Parathyroid adenoma (tissue), 2 donors: ENCODE results near the gene C10orf71.

ENCODE experiments used
- H2AFZ ChIP-seq: fragments of 300-600 bp; sonication (generic); one replicate; pipeline ENCODE4 v1.7.0; 2017; ENCODE audit warnings: antibody characterized with exemption, mild to moderate bottlenecking
- H3K27ac ChIP-seq: fragments of 300-600 bp; sonication (generic); one replicate; pipeline ENCODE4 v1.7.0; 2017
- H3K27me3 ChIP-seq: fragments of 300-600 bp; sonication (generic); one replicate; pipeline ENCODE4 v1.7.0; 2017; ENCODE audit warnings: low read length; ENCODE audit not compliant: control insufficient read depth, insufficient read depth
- H3K36me3 ChIP-seq: fragments of 300-600 bp; sonication (generic); one replicate; pipeline ENCODE4 v1.7.0; 2017; ENCODE audit warnings: low read length; ENCODE audit not compliant: control insufficient read depth, insufficient read depth
- H3K4me1 ChIP-seq: fragments of 300-600 bp; sonication (generic); one replicate; pipeline ENCODE4 v1.7.0; 2017; ENCODE audit warnings: control low read depth
- H3K4me2 ChIP-seq: fragments of 300-600 bp; sonication (generic); one replicate; pipeline ENCODE4 v1.7.0; 2017; ENCODE audit warnings: low read length
- H3K4me3 ChIP-seq: fragments of 300-600 bp; sonication (generic); one replicate; pipeline ENCODE4 v1.7.0; 2017; ENCODE audit warnings: low read depth, low read length
- H3K79me2 ChIP-seq: fragments of 300-600 bp; sonication (generic); one replicate; pipeline ENCODE4 v1.7.0; 2017; ENCODE audit warnings: control low read depth
- H3K9ac ChIP-seq: fragments of 300-600 bp; sonication (generic); one replicate; pipeline ENCODE4 v1.7.0; 2017; ENCODE audit warnings: mild to moderate bottlenecking
- H3K9me3 ChIP-seq: fragments of 300-600 bp; sonication (generic); one replicate; pipeline ENCODE4 v1.7.0; 2017; ENCODE audit warnings: low read length; ENCODE audit not compliant: control insufficient read depth
- CTCF ChIP-seq: fragments of 300-600 bp; sonication (generic); IDR thresholded peaks from one replicate; pipeline ENCODE4 v1.7.0; 2017; ENCODE audit warnings: antibody characterized with exemption, mild to moderate bottlenecking
- donor health status: primary hyperparathyroidism.

C10orf71 gene

GRCh38 chr10:49254150-49254549 lies 44.8 kb upstream of the C10orf71 start:
- H3K4me2 ChIP-seq, result no peak overlapping the region
- no peak overlapping the region for H3K27ac ChIP-seq
- no peak overlapping the region for H2AFZ ChIP-seq
- no peaks in the 10 kb centered on the region for H3K9me3 ChIP-seq
- TF ChIP-seq CTCF, result no peak
- H3K79me2 ChIP-seq, result no peaks in the 10 kb centered on the region
- no peaks in the 10 kb centered on the region for H3K36me3 ChIP-seq
- H3K4me1 ChIP-seq, result no peaks in the 10 kb centered on the region
- no peak overlapping the region for H3K9ac ChIP-seq
- no peak overlapping the region for H3K4me3 ChIP-seq
- H3K27me3 ChIP-seq, result no peaks in the 10 kb centered on the region

- no peak for TF ChIP-seq CTCF
- H3K27me3 ChIP-seq, result no peaks in the 10 kb centered on the region
- H2AFZ ChIP-seq, result no peak overlapping the region
Measured at GRCh38 chr10:49254556-49255318, 44.2 kb upstream of the C10orf71 start.

GRCh38 chr10:49255883-49256282 lies 43.1 kb upstream of the C10orf71 start:
- Histone ChIP-seq H3K36me3 (no peaks in the 10 kb centered on the region), H2AFZ (no peak overlapping the region), H3K27ac (no peak overlapping the region), H3K27me3 (no peaks in the 10 kb centered on the region), H3K9ac (no peak overlapping the region), H3K9me3 (no peaks in the 10 kb centered on the region), H3K4me3 (no peak overlapping the region), H3K79me2 (no peaks in the 10 kb centered on the region), H3K4me2 (no peak overlapping the region), H3K4me1 (no peaks in the 10 kb centered on the region)
- no peak for TF ChIP-seq CTCF

More at GRCh38 chr10:49254556-49255318, 44.2 kb upstream of the C10orf71 start:
- Histone ChIP-seq H3K79me2 (no peaks in the 10 kb centered on the region), H3K4me2 (no peak overlapping the region), H3K9ac (no peak overlapping the region), H3K9me3 (no peaks in the 10 kb centered on the region), H3K27ac (no peak overlapping the region), H3K4me3 (no peak overlapping the region), H3K36me3 (no peaks in the 10 kb centered on the region), H3K4me1 (no peaks in the 10 kb centered on the region)

- H3K4me2 ChIP-seq, result no peak overlapping the region
- no peak overlapping the region for H3K4me3 ChIP-seq
- no peaks in the 10 kb centered on the region for H3K4me1 ChIP-seq
- TF ChIP-seq CTCF, result no peak
- H3K9me3 ChIP-seq, result no peaks in the 10 kb centered on the region
- H2AFZ ChIP-seq, result no peak overlapping the region
- no peaks in the 10 kb centered on the region for H3K36me3 ChIP-seq
- H3K27ac ChIP-seq, result no peak overlapping the region
- H3K9ac ChIP-seq, result no peak overlapping the region
- no peaks in the 10 kb centered on the region for H3K27me3 ChIP-seq
- H3K79me2 ChIP-seq, result no peaks in the 10 kb centered on the region
Measured at GRCh38 chr10:49257154-49257553, 41.8 kb upstream of the C10orf71 start.
